PC-3 (cell line): ENCODE results near the gene MCU. TPM values are rescaled to one million over a fixed set of nuclear protein-coding genes. Genes with fewer than 3 reads are reported as not detected.

Experiments used
- ATAC-seq: fragments of 200-7000 bp; cut with Tn5 transposase; 2 replicates; pipeline ENCODE4 v1.9.1; 2020; ENCODE audit warnings: mild to moderate bottlenecking, moderate library complexity
- BruUV-seq: library from RNA; stranded (reverse); fragments of 400-500 nt; replicated peaks from 2 replicates; lab custom pipeline; 2021; lab: Mats Ljungman, UMichigan
- CTCF ChIA-PET: fragments of 300-600 bp; sonication (Branson Sonifier 250); formaldehyde crosslinking; loops from one replicate; lab custom pipeline; 2022; ENCODE audit warnings: antibody characterized with exemption; lab: Charles Lee
- POLR2A ChIA-PET: fragments of 300-600 bp; sonication (Branson Sonifier 250); formaldehyde crosslinking; loops from one replicate; lab custom pipeline; 2022; ENCODE audit warnings: antibody characterized with exemption; ENCODE audit not compliant: unreplicated experiment; lab: Charles Lee
- DNase-seq: peaks from one replicate; pipeline ENCODE4 v3.0.0-alpha.2; 2015
- H2AFZ ChIP-seq: fragments of 300-600 bp; sonication (generic); 2 replicates; pipeline ENCODE4 v1.6.0; 2016; ENCODE audit warnings: antibody characterized with exemption, low read length
- H3F3A ChIP-seq: fragments of 300-600 bp; sonication (generic); one replicate; pipeline ENCODE4 v1.6.0; 2017; ENCODE audit warnings: antibody characterized with exemption, low read length, control low read depth, mild to moderate bottlenecking; ENCODE audit not compliant: unreplicated experiment
- H3K27ac ChIP-seq: fragments of 300-600 bp; sonication (generic); 2 replicates; pipeline ENCODE4 v1.5.1; 2016; ENCODE audit warnings: mild to moderate bottlenecking, low read length
- H3K27me3 ChIP-seq: fragments of 300-600 bp; sonication (generic); 2 replicates; pipeline ENCODE4 v1.6.1; 2016; ENCODE audit warnings: low read length, mixed read lengths
- H3K36me3 ChIP-seq: fragments of 300-600 bp; sonication (generic); 2 replicates; pipeline ENCODE4 v1.6.1; 2016; ENCODE audit warnings: low read depth, mixed run types, low read length, mixed read lengths
- H3K4me1 ChIP-seq: fragments of 300-600 bp; sonication (generic); 2 replicates; pipeline ENCODE4 v1.5.1; 2016; ENCODE audit warnings: low read length; ENCODE audit not compliant: insufficient read depth
- H3K4me2 ChIP-seq: fragments of 300-600 bp; sonication (generic); 2 replicates; pipeline ENCODE4 v1.6.0; 2016; ENCODE audit warnings: low read length
- H3K4me3 ChIP-seq: fragments of 300-600 bp; sonication (generic); 2 replicates; pipeline ENCODE4 v1.5.1; 2016; ENCODE audit warnings: mild to moderate bottlenecking, low read length, mixed read lengths
- H3K79me2 ChIP-seq: fragments of 300-600 bp; sonication (generic); 2 replicates; pipeline ENCODE4 v1.6.1; 2017; ENCODE audit warnings: low read length, mixed read lengths
- H3K9ac ChIP-seq: fragments of 300-600 bp; sonication (generic); 2 replicates; pipeline ENCODE4 v1.6.0; 2016; ENCODE audit warnings: mild to moderate bottlenecking, low read length
- H3K9me2 ChIP-seq: fragments of 300-600 bp; sonication (generic); replicated peaks from 2 replicates; pipeline ENCODE4 v1.6.1; 2016; ENCODE audit warnings: mixed run types, low read length, mixed read lengths
- H3K9me3 ChIP-seq: fragments of 300-600 bp; sonication (generic); 2 replicates; pipeline ENCODE4 v1.6.1; 2016; ENCODE audit warnings: low read length, mixed read lengths
- H4K20me1 ChIP-seq: fragments of 300-600 bp; sonication (generic); 2 replicates; pipeline ENCODE4 v1.6.1; 2016; ENCODE audit warnings: low read length, mixed read lengths
- CTCF ChIP-seq: fragments of 300-600 bp; sonication (generic); conservative IDR thresholded peaks from 2 replicates; pipeline ENCODE4 v1.5.1; 2017; ENCODE audit warnings: antibody characterized with exemption, low read depth, mild to moderate bottlenecking, low read length
- EZH2 ChIP-seq: fragments of 300-600 bp; sonication (generic); IDR thresholded peaks from one replicate; pipeline ENCODE4 v1.6.1; 2017; ENCODE audit warnings: antibody characterized with exemption, mild to moderate bottlenecking, low read length; ENCODE audit not compliant: unreplicated experiment
- EZH2phosphoT487 ChIP-seq: fragments of 300-600 bp; sonication (generic); IDR thresholded peaks from 2 replicates; pipeline ENCODE4 v1.6.1; 2018; ENCODE audit warnings: mild to moderate bottlenecking, antibody characterized with exemption, low read length, borderline replicate concordance
- intact Hi-C: fragments of 100-400 bp; cut with micrococcal nuclease; formaldehyde crosslinking; loops from 2 replicates; pipeline ENCODE4 v1.9.0; 2023
- total RNA-seq: library from RNA; depleted of rRNA; stranded (reverse); fragments of >200 nt; gene quantifications from 2 replicates; pipeline ENCODE4 v1.2.3, GENCODE V29; 2014

MCU gene
- total RNA-seq, 1 experiment from 2014 or later = 21.5 TPM

DNA sequence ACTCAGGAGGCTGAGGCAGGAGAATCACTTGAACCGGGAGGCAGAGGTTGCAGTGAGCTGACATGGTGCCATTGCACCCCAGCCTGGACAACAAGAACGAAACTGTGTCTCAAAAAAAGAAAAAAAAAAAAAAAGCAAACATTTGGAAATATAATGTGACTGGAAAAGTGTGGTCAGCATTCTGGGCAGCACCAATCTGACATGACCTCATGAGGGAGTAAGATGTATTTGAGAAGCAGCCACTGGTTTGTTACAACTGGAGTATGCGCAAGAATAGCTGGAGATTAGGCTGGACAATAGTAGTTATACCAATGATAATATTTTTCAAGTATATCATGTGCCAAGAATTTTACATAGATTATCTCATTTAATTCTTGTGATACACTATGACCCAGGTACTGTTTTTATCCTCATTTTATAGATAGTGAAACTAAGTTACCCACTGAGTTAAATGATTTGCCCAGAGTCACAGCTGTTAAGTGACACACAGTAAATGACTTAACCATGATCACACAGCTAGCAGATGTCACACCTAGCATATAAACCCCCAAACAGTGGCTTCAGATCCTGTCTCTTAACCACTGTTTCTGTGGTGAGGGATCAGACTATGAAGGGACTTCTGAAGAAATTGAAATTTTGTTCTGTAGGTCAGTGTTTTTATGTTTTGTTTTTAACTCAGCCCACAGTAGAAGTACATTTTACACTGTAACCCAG lies 11.1 kb downstream of the MCU start:
- ChIA-PET POLR2A (interaction anchor here (0.5 kb wide), 1 partner anchor 31 kb away, joined by 4 read pairs; no protein-coding TSS in a partner anchor), CTCF (interaction anchor here (0.8 kb wide), 1 partner anchor 131 kb away, joined by 7 read pairs; no protein-coding TSS in a partner anchor)
- no TSS peak for BruUV-seq
- Histone ChIP-seq H3K27me3 (no peaks in the 10 kb centered on the region), H3K4me2 (no peak overlapping the region), H3K36me3 (no peaks in the 10 kb centered on the region), H3K9me2 (no peaks in the 10 kb centered on the region), H3K9ac (no peak overlapping the region), H3F3A (no peaks in the 10 kb centered on the region), H3K4me1 (no peaks in the 10 kb centered on the region), H4K20me1 (no peaks in the 10 kb centered on the region; the same call in 1 of the 2 replicates), H3K79me2 (peaks cover 58% of the 10 kb centered on the region), H3K4me3 (no peak overlapping the region), H3K27ac (no peak overlapping the region), H3K9me3 (no peaks in the 10 kb centered on the region), H2AFZ (no peak overlapping the region)
- TF ChIP-seq CTCF (no peak), EZH2phosphoT487 (no peak), EZH2 (no peak)
- intact Hi-C loops = no loop called here
- DNase-seq (no peak), ATAC-seq (no peak)

DNA sequence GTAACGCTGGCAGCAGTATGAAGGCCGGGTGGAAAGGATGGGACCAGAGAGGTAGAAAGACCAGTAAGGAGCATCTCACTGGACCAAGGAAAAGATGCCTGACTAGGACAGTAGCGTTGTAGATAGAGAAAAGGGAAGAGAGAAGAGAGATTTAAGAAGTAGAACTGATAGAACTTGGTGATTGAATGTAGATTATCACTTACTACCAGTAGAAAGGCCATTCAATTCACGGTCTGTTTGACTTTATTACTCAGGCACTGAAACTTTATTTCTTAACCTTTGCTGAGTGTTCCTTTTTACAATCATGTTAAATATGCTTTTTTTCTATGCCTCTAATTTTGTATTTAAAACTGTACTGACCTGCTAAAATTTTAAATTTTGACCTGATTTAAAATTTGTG lies 12.2 kb downstream of the MCU start:
- H3K27me3 ChIP-seq = no peaks in the 10 kb centered on the region
- no peak overlapping the region for H3K9ac ChIP-seq
- H3K9me3 ChIP-seq = no peaks in the 10 kb centered on the region
- H3K27ac ChIP-seq = no peak overlapping the region
- H3K9me2 ChIP-seq = no peaks in the 10 kb centered on the region
- ATAC-seq = no peak
- no peak overlapping the region for H2AFZ ChIP-seq
- no peaks in the 10 kb centered on the region for H3K36me3 ChIP-seq
- ChIA-PET CTCF (no interaction called here), POLR2A (no interaction called here)
- no peaks in the 10 kb centered on the region for H3F3A ChIP-seq
- H3K79me2 ChIP-seq = peaks cover 57% of the 10 kb centered on the region
- no peak overlapping the region for H3K4me3 ChIP-seq
- no peaks in the 10 kb centered on the region for H4K20me1 ChIP-seq
- TF ChIP-seq CTCF (no peak), EZH2phosphoT487 (no peak), EZH2 (no peak)
- intact Hi-C loops = no loop called here
- no TSS peak for BruUV-seq
- no peak for DNase-seq
- H3K4me2 ChIP-seq = no peak overlapping the region
- no peaks in the 10 kb centered on the region for H3K4me1 ChIP-seq

DNA sequence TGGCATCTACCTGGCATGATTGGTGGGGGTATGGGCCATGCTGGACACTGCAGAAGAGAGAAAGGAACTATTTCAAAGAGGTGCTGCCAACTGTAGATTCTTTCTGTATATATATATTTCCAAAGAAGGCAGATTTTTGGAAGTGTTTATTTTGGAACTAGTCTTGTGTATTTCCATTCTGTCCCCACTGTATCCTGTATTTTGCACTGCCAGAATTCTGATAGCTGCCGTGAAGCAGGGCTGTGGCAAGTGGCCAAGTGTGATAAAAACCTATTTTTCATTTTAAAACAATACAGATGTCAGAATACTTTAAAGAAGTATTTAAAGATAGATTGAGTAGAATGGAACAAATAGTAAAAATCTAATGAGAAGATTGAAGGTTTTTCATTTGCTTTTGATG lies 17.1 kb downstream of the MCU start:
- CTCF ChIA-PET = no interaction called here
- H3K27me3 ChIP-seq = no peaks in the 10 kb centered on the region
- H3K9ac ChIP-seq = no peak overlapping the region
- H3K79me2 ChIP-seq = peaks cover 39% of the 10 kb centered on the region
- no peak overlapping the region for H3K4me3 ChIP-seq
- H3K9me2 ChIP-seq = no peaks in the 10 kb centered on the region
- no peaks in the 10 kb centered on the region for H3K36me3 ChIP-seq
- H3K4me2 ChIP-seq = no peak overlapping the region
- H3K9me3 ChIP-seq = no peaks in the 10 kb centered on the region
- TF ChIP-seq CTCF (no peak), EZH2phosphoT487 (no peak), EZH2 (no peak)
- no peaks in the 10 kb centered on the region for H3F3A ChIP-seq
- no TSS peak for BruUV-seq
- no peak overlapping the region for H3K27ac ChIP-seq
- H4K20me1 ChIP-seq = no peaks in the 10 kb centered on the region
- no peak overlapping the region for H2AFZ ChIP-seq
- POLR2A ChIA-PET = no interaction called here
- DNase-seq (no peak), ATAC-seq (no peak)
- intact Hi-C loops = no loop called here
- H3K4me1 ChIP-seq = no peaks in the 10 kb centered on the region
